H9 (cell line): ENCODE data around the gene TTLL13. TPM values are rescaled to one million over a fixed set of nuclear protein-coding genes. Genes with fewer than 3 reads are reported as not detected.
"Not testable (repeated sequence)": the region's sequence is repeated elsewhere in the genome, so short reads cannot be mapped to it uniquely, and the experiment has no call there.

ENCODE experiments used
- DNase-seq: peaks from one replicate; pipeline ENCODE4 v3.0.0-alpha.2; 2017
- H2AFZ ChIP-seq: one replicate; pipeline ENCODE4 v1.6.1; 2013; ENCODE audit warnings: mild to moderate bottlenecking, low read length, control low read depth, moderate library complexity
- H2AK5ac ChIP-seq: 2 replicates; pipeline ENCODE4 v1.6.1; 2013; ENCODE audit warnings: low read length, control low read depth, mixed read lengths; ENCODE audit not compliant: insufficient read length
- H2BK120ac ChIP-seq: one replicate; pipeline ENCODE4 v1.6.1; 2013; ENCODE audit warnings: low read depth, mild to moderate bottlenecking, low read length, control low read depth, inconsistent platforms; ENCODE audit not compliant: poor library complexity, severe bottlenecking
- H2BK12ac ChIP-seq: 2 replicates; pipeline ENCODE4 v1.6.1; 2013; ENCODE audit warnings: low read length, control low read depth, mixed read lengths, low read depth; ENCODE audit not compliant: insufficient read length
- H2BK15ac ChIP-seq: 2 replicates; pipeline ENCODE4 v1.6.1; 2013; ENCODE audit warnings: low read depth, low read length, control low read depth
- H2BK20ac ChIP-seq: one replicate; pipeline ENCODE4 v1.6.1; 2013; ENCODE audit warnings: low read depth, mild to moderate bottlenecking, low read length, control low read depth, inconsistent platforms; ENCODE audit not compliant: poor library complexity, severe bottlenecking
- H2BK5ac ChIP-seq: 2 replicates; pipeline ENCODE4 v1.6.1; 2013; ENCODE audit warnings: low read length, control low read depth, mixed read lengths; ENCODE audit not compliant: insufficient read length
- H3K14ac ChIP-seq: 2 replicates; pipeline ENCODE4 v1.6.1; 2013; ENCODE audit warnings: low read length, control low read depth; ENCODE audit not compliant: insufficient read depth
- H3K18ac ChIP-seq: 2 replicates; pipeline ENCODE4 v1.6.1; 2013; ENCODE audit warnings: low read depth, mild to moderate bottlenecking, mixed read lengths, low read length, control low read depth; ENCODE audit not compliant: insufficient read length
- H3K23ac ChIP-seq: 2 replicates; pipeline ENCODE4 v1.6.1; 2013; ENCODE audit warnings: low read length, control low read depth, mixed read lengths, low read depth; ENCODE audit not compliant: insufficient read length
- H3K23me2 ChIP-seq: 2 replicates; pipeline ENCODE4 v1.6.1; 2013; ENCODE audit warnings: low read depth, mild to moderate bottlenecking, mixed read lengths, low read length, control low read depth; ENCODE audit not compliant: insufficient read length, poor library complexity, severe bottlenecking
- H3K27ac ChIP-seq: 2 replicates; pipeline ENCODE4 v1.5.1; 2013; ENCODE audit warnings: low read length, control low read depth, mixed read lengths, low read depth; ENCODE audit not compliant: insufficient read length
- H3K27me3 ChIP-seq: 2 replicates; pipeline ENCODE4 v1.6.1; 2013; ENCODE audit warnings: low read length, control low read depth, inconsistent platforms; ENCODE audit not compliant: insufficient read depth
- H3K4ac ChIP-seq: 2 replicates; pipeline ENCODE4 v1.6.1; 2013; ENCODE audit warnings: low read depth, mild to moderate bottlenecking, control low read depth, inconsistent platforms, low read length, moderate library complexity
- H3K4me1 ChIP-seq: 2 replicates; pipeline ENCODE4 v1.6.1; 2013; ENCODE audit warnings: low read length, control low read depth, inconsistent platforms; ENCODE audit not compliant: insufficient read depth
- H3K4me2 ChIP-seq: 2 replicates; pipeline ENCODE4 v1.6.1; 2013; ENCODE audit warnings: low read length, control low read depth, mixed read lengths; ENCODE audit not compliant: insufficient read length, insufficient read depth
- H3K56ac ChIP-seq: 2 replicates; pipeline ENCODE4 v1.6.1; 2013; ENCODE audit warnings: low read depth, mild to moderate bottlenecking, mixed read lengths, low read length, control low read depth; ENCODE audit not compliant: insufficient read length
- H3K79me1 ChIP-seq: 2 replicates; pipeline ENCODE4 v1.6.1; 2013; ENCODE audit warnings: low read depth, mild to moderate bottlenecking, moderate library complexity, low read length, control low read depth, inconsistent platforms; ENCODE audit not compliant: insufficient read depth, poor library complexity, severe bottlenecking
- H3K79me2 ChIP-seq: 2 replicates; pipeline ENCODE4 v1.6.1; 2013; ENCODE audit warnings: low read length, control low read depth, inconsistent platforms; ENCODE audit not compliant: insufficient read depth
- H3K9ac ChIP-seq: 2 replicates; pipeline ENCODE4 v1.6.1; 2013; ENCODE audit warnings: low read length, control low read depth, mixed read lengths; ENCODE audit not compliant: insufficient read length; ENCODE audit errors: extremely low read depth
- H3K9me3 ChIP-seq: one replicate; pipeline ENCODE4 v1.6.1; 2013; ENCODE audit warnings: low read depth, low read length, inconsistent platforms; ENCODE audit not compliant: control insufficient read depth
- H3T11ph ChIP-seq: one replicate; pipeline ENCODE4 v1.6.1; 2013; ENCODE audit warnings: mild to moderate bottlenecking, low read length, control low read depth, inconsistent platforms
- H4K20me1 ChIP-seq: one replicate; pipeline ENCODE4 v1.6.1; 2013; ENCODE audit not compliant: control insufficient read depth, insufficient read length, insufficient read depth
- H4K5ac ChIP-seq: 2 replicates; pipeline ENCODE4 v1.6.1; 2013; ENCODE audit warnings: low read depth, mild to moderate bottlenecking, mixed read lengths, low read length, control low read depth; ENCODE audit not compliant: insufficient read length
- H4K8ac ChIP-seq: replicated peaks from 2 replicates; pipeline ENCODE4 v1.6.1; 2013; ENCODE audit warnings: low read length, control low read depth, mixed read lengths, low read depth; ENCODE audit not compliant: insufficient read length
- H4K91ac ChIP-seq: 2 replicates; pipeline ENCODE4 v1.6.1; 2013; ENCODE audit warnings: low read depth, mild to moderate bottlenecking, moderate library complexity, mixed read lengths, low read length, control low read depth; ENCODE audit not compliant: insufficient read length
- H3K27ac Mint-ChIP-seq, 3 experiments: 2 replicates in 2 of 3; 3 replicates in 1 of 3; pipeline ENCODE4 v1.8.0; 2020 to 2021; ENCODE audit warnings: mixed read lengths in 3 of 3, mild to moderate bottlenecking in 1 of 3, moderate library complexity in 1 of 3
- H3K27me3 Mint-ChIP-seq: 2 replicates; pipeline ENCODE4 v1.8.0; 2021; ENCODE audit warnings: low read depth, mild to moderate bottlenecking, moderate library complexity, mixed read lengths
- H3K36me3 Mint-ChIP-seq, 3 experiments: 2 replicates in 2 of 3; 3 replicates in 1 of 3; pipeline ENCODE4 v1.8.0; 2020 to 2021; ENCODE audit warnings: low read depth in 3 of 3, mixed read lengths in 3 of 3; ENCODE audit not compliant: insufficient read depth in 1 of 3
- H3K4me1 Mint-ChIP-seq, 2 experiments: 2 replicates each; pipeline ENCODE4 v1.8.0; 2020; ENCODE audit warnings: mixed read lengths in 2 of 2
- H3K4me3 Mint-ChIP-seq, 2 experiments: 2 replicates in 1 of 2; 3 replicates in 1 of 2; pipeline ENCODE4 v1.8.0; 2020 to 2021; ENCODE audit warnings: mild to moderate bottlenecking in 2 of 2, mixed read lengths in 2 of 2, moderate library complexity in 1 of 2
- H3K9me3 Mint-ChIP-seq, 2 experiments: 2 replicates in 1 of 2; 3 replicates in 1 of 2; pipeline ENCODE4 v1.8.0; 2020; ENCODE audit warnings: mild to moderate bottlenecking in 2 of 2, mixed read lengths in 2 of 2, moderate library complexity in 1 of 2
- WGBS: extraction: QIAGEN DNeasy Blood & Tissue Kit; methylation state at CpG from one replicate; pipeline ENCODE4 v1.1.7; 2013; ENCODE audit warnings: missing lambda C conversion rate, low lambda C conversion rate, mixed read lengths; ENCODE audit not compliant: insufficient read length; ENCODE audit errors: extremely low coverage; 5-methylcytosine and 5-hydroxymethylcytosine counted together
- total RNA-seq: library from RNA; stranded (reverse); gene quantifications from 2 replicates; pipeline ENCODE4 v1.2.1, GENCODE V29; 2021
- TF ChIP-seq, protein P1 (sequence below): fragments of 200-600 bp; sonication (generic); conservative IDR thresholded peaks from 3 replicates; pipeline ENCODE4 v1.8.0; 2021; ENCODE audit warnings: antibody characterized with exemption, mild to moderate bottlenecking

The TTLL13 gene
- total RNA-seq, 1 experiment from 2014 or later: not detected

DNA sequence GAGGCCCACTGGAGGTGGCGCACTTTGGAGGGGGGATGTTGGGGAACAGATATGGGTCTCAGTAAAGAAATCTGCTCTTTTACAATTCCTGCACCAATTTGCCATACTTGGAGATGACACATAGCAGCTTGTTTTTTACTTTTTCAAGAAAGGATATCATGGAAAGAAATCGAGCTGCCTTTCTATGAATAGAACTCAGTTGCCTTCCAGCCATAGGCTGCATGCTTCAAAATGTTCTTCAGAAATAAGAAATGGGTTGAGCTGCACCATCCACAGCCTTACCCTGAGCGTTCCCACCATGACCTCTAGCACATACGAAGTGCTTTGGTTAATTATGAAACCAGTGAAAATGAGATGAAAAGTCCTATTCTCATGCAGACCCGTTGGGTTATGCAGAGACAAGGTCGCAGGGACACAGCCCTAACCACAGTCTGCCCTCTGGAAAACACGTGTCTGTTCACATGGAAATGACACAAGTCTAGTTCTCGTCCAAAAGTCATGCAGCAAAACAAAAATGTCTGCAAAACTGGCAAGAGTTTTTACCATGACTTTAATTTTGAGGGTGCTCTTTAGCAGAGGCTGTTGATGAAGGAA lies 52.4 kb downstream of the TTLL13 start:
- Histone ChIP-seq H3K23me2 (no peaks in the 10 kb centered on the region), H3K4me2 (no peak overlapping the region), H4K8ac (no peak overlapping the region), H3K9me3 (no peaks in the 10 kb centered on the region), H3K9ac (no peak overlapping the region), H4K91ac (no peak overlapping the region), H3T11ph (no peak overlapping the region), H3K27me3 (no peaks in the 10 kb centered on the region), H3K56ac (no peak overlapping the region), H3K4ac (no peak overlapping the region), H2BK20ac (no peak overlapping the region), H3K14ac (no peak overlapping the region), H3K4me1 (no peaks in the 10 kb centered on the region), H3K23ac (no peak overlapping the region), H4K20me1 (no peaks in the 10 kb centered on the region), H3K79me2 (no peaks in the 10 kb centered on the region), H2BK12ac (no peak overlapping the region), H2AFZ (no peak overlapping the region), H3K27ac (no peak overlapping the region), H3K79me1 (no peaks in the 10 kb centered on the region), H2BK5ac (no peak overlapping the region), H2AK5ac (no peak overlapping the region), H4K5ac (no peak overlapping the region), H2BK15ac (no peak overlapping the region), H3K18ac (no peak overlapping the region), H2BK120ac (no peak overlapping the region)
- Mint-ChIP-seq H3K36me3 (no peaks in the 10 kb centered on the region), H3K4me3 (no peak overlapping the region), H3K27me3 (no peaks in the 10 kb centered on the region), H3K9me3 (no peaks in the 10 kb centered on the region), H3K4me1 (peaks cover 9 to 16% of the 10 kb centered on the region in 2 experiments), H3K27ac (no peak overlapping the region)
- TF ChIP-seq, protein P1, sequence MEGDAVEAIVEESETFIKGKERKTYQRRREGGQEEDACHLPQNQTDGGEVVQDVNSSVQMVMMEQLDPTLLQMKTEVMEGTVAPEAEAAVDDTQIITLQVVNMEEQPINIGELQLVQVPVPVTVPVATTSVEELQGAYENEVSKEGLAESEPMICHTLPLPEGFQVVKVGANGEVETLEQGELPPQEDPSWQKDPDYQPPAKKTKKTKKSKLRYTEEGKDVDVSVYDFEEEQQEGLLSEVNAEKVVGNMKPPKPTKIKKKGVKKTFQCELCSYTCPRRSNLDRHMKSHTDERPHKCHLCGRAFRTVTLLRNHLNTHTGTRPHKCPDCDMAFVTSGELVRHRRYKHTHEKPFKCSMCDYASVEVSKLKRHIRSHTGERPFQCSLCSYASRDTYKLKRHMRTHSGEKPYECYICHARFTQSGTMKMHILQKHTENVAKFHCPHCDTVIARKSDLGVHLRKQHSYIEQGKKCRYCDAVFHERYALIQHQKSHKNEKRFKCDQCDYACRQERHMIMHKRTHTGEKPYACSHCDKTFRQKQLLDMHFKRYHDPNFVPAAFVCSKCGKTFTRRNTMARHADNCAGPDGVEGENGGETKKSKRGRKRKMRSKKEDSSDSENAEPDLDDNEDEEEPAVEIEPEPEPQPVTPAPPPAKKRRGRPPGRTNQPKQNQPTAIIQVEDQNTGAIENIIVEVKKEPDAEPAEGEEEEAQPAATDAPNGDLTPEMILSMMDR: no peak
- no peak for DNase-seq
- WGBS: no CpG with 5 or more reads among the region's 8 CpGs

DNA sequence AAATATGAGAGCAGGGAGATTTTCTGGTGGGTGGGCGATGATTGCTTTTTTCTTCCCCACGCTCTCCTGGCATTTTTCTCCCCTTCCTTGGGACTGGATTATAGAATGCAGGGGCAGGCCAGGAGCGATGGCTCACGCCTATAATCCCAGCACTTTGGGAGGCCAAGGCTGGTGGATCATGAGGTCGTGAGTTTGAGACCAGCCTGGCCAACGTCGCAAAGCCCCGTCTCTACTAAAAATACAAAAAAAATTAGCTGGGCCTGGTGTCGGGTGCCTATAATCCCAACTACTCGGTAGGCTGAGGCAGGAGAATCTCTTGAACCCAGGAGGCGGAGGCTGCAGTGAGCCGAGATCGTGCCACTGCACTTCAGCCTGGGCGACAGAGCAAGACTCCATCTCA lies 56.0 kb downstream of the TTLL13 start:
- H4K5ac ChIP-seq, H3K23me2 ChIP-seq, H3K4ac ChIP-seq, H3K4me1 ChIP-seq, H2BK20ac ChIP-seq, H2AK5ac ChIP-seq, H4K8ac ChIP-seq, H3K4me3 Mint-ChIP-seq, H4K91ac ChIP-seq, H4K20me1 ChIP-seq, H3K27me3 Mint-ChIP-seq, H3K14ac ChIP-seq, H3K4me2 ChIP-seq, H3K36me3 Mint-ChIP-seq, H2BK15ac ChIP-seq, H3K79me1 ChIP-seq, H3K27me3 ChIP-seq, H3K56ac ChIP-seq, H3K18ac ChIP-seq, H2AFZ ChIP-seq, H3K27ac Mint-ChIP-seq, H3K23ac ChIP-seq, H3K9ac ChIP-seq, H3T11ph ChIP-seq, H3K27ac ChIP-seq, H2BK120ac ChIP-seq, H3K9me3 Mint-ChIP-seq, H2BK5ac ChIP-seq, H3K79me2 ChIP-seq, H3K9me3 ChIP-seq, DNase-seq, H2BK12ac ChIP-seq: not testable (repeated sequence)
- H3K4me1 Mint-ChIP-seq: peaks cover 9 to 16% of the 10 kb centered on the region in 2 experiments
- WGBS: no CpG with 5 or more reads among the region's 14 CpGs
